ENCODE data around the gene BEND5. TPM values are rescaled to one million over a fixed set of nuclear protein-coding genes. Genes with fewer than 3 reads are reported as not detected.

BEND5 gene
- total and polyA plus RNA-seq, 2 of the 4 experiments (the other 2 are of a cell fraction): 1.1 to 1.3 TPM

DNA sequence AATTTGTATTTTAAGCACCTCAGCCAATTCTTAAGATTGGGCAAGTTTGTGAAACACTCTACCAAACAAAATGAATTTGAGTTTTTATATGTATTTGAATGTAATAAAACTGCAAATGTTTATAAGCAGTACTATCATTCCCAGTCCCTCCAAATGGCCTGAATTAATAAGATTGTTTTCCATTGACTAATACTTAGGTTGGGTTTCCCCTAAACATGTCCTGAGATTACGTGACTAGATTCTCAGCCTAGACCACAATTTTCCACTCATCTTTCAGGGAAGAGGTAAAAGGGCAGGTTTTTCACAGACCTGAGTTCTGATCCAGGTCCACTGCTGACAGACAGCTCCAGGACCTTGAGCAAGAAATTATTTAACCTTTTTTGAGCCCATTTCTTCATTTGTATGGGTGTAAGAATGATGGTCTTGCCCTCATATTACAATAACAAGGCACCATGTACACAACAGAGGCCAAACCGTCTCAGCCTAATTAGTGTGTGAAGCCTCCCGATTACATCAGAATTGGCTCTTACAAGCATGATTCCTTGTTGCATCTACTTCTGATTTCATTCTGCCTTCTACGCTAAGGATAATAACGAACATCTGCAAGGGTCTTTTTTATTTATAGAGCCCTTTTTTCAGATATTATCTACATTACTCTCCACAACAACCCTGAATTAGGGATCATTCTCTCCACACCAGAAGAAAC lies 51.2 kb downstream of the BEND5 start:
- H3K9ac ChIP-seq (ENCODE audit: low read depth, low read length): no peak overlapping the region
- H2BK5ac ChIP-seq (ENCODE audit: low read depth, low read length, poor library complexity, severe bottlenecking): no peak overlapping the region
- intact Hi-C loops (cut with micrococcal nuclease) (no loop called here), in situ Hi-C loops (cut with MboI; ENCODE audit: low sequenced_read_pairs) (no loop called here), dilution Hi-C loops (cut with HindIII; ENCODE audit: low sequenced_read_pairs, unreplicated experiment) (no loop called here)
- H2AK9ac ChIP-seq (replicated peaks; ENCODE audit: low read depth, low read length, poor library complexity): no peak overlapping the region
- no peaks in the 10 kb centered on the region for H3K36me3 ChIP-seq (ENCODE audit: control insufficient read depth, insufficient read depth, low read length)
- no peaks in the 10 kb centered on the region for H4K20me1 ChIP-seq (ENCODE audit: insufficient read depth, low read length)
- H3K4me3 ChIP-seq (ENCODE audit: insufficient read depth, low read depth, low read length): no peak overlapping the region
- H2AK5ac ChIP-seq (ENCODE audit: low read depth, low read length): no peak overlapping the region
- 100% methylated on average over 1 of the region's 5 CpGs; no CpG with 5 or more reads in 1 of the 2 experiments for WGBS, 2 experiments (ENCODE audit: extremely low coverage in 2 of 2, insufficient read length in 1 of 2)
- no peaks in the 10 kb centered on the region for H3K4me1 ChIP-seq (ENCODE audit: control insufficient read depth, insufficient read depth, low read length)
- H3K27ac ChIP-seq (ENCODE audit: insufficient read depth, low read length): no peak overlapping the region
- H3K56ac ChIP-seq (ENCODE audit: extremely low read depth, insufficient read depth, low read length): no peak overlapping the region
- no peak overlapping the region for H3K14ac ChIP-seq (replicated peaks; ENCODE audit: low read depth, low read length)
- H4K5ac ChIP-seq (ENCODE audit: low read depth, low read length): no peak overlapping the region
- TF ChIP-seq USF2 (IDR thresholded peaks at IDR 0.05; ENCODE audit: low read depth, low read length): no peak
- no peak for TF ChIP-seq CTCF (conservative IDR thresholded peaks at IDR 0.05; ENCODE audit: low read depth, low read length)
- TF ChIP-seq NFE2L2 (IDR thresholded peaks at IDR 0.05; ENCODE audit: low read depth, low read length): no peak
- no peaks in the 10 kb centered on the region for H3K9me3 ChIP-seq (ENCODE audit: control insufficient read depth, insufficient read depth, low read length)
- no peak overlapping the region for H3K18ac ChIP-seq (ENCODE audit: low read depth, low read length)
- H3K4me2 ChIP-seq (ENCODE audit: low read depth, low read length): no peak overlapping the region
- DNase-seq (peak; percentile 7), ATAC-seq (ENCODE audit: low read depth) (no peak)
- CTCF ChIA-PET: no interaction called here
- H2BK20ac ChIP-seq (ENCODE audit: low read depth, low read length): no peak overlapping the region
- BruUV-seq (replicated peaks): no TSS peak
- H3K79me1 ChIP-seq (ENCODE audit: low read depth in 1 of 2, low read length in 2 of 2): no peaks in the 10 kb centered on the region
- no peak overlapping the region for H2BK120ac ChIP-seq (ENCODE audit: low read depth, low read length)
- H3K4ac ChIP-seq (ENCODE audit: low read depth, low read length): no peak overlapping the region
- POLR2A ChIA-PET (ENCODE audit: unreplicated experiment): no interaction called here
- no peaks in the 10 kb centered on the region for H3K9me1 ChIP-seq (ENCODE audit: insufficient read depth, low read length)
- no peak overlapping the region for H4K91ac ChIP-seq (ENCODE audit: insufficient read depth, low read depth, low read length)
- H2BK15ac ChIP-seq (ENCODE audit: low read depth, low read length): no peak overlapping the region
- H4K8ac ChIP-seq (ENCODE audit: low read depth in 2 of 2, low read length in 2 of 2): no peak overlapping the region
- no peaks in the 10 kb centered on the region for H3K27me3 ChIP-seq (ENCODE audit: control insufficient read depth, insufficient read depth, low read length)
- no peak overlapping the region for H3K23ac ChIP-seq (ENCODE audit: low read depth, low read length)
- H2AFZ ChIP-seq (replicated peaks; ENCODE audit: low read length, poor library complexity): no peak overlapping the region
